ENCODE data around the gene MMRN2.
"Not testable (repeated sequence)": the region's sequence is repeated elsewhere in the genome, so short reads cannot be mapped to it uniquely, and the experiment has no call there.

MMRN2 gene

GRCh38 chr10:86953747-86954680, 3.4 kb downstream of the MMRN2 start:
- TF ChIP-seq CTCF (conservative IDR thresholded peaks at IDR 0.05; ENCODE audit: low read depth, low read length): no peak
- DNase-seq (ENCODE audit: low read depth): peak; percentile 66
- H3K4me3 ChIP-seq (ENCODE audit: low read depth, low read length): no peak overlapping the region

- H3K4me3 ChIP-seq (ENCODE audit: low read depth, low read length); DNase-seq (ENCODE audit: low read depth): not testable (repeated sequence)
Observed at GRCh38 chr10:86952697-86953096, 4.7 kb downstream of the MMRN2 start.

GRCh38 chr10:86952106-86952505, 5.3 kb downstream of the MMRN2 start:
- TF ChIP-seq CTCF (conservative IDR thresholded peaks at IDR 0.05; ENCODE audit: low read depth, low read length): no peak
- no peak overlapping the region for H3K4me3 ChIP-seq (ENCODE audit: low read depth, low read length)
- DNase-seq (ENCODE audit: low read depth): no peak

- no peak for DNase-seq (ENCODE audit: low read depth)
- H3K4me3 ChIP-seq (ENCODE audit: low read depth, low read length): no peak overlapping the region
Observed at GRCh38 chr10:86951184-86951761, 6.1 kb downstream of the MMRN2 start.

GRCh38 chr10:86950349-86950748, 7.1 kb downstream of the MMRN2 start:
- DNase-seq (ENCODE audit: low read depth): no peak
- no peak overlapping the region for H3K4me3 ChIP-seq (ENCODE audit: low read depth, low read length)
- no peak for TF ChIP-seq CTCF (conservative IDR thresholded peaks at IDR 0.05; ENCODE audit: low read depth, low read length)

More at GRCh38 chr10:86951184-86951761, 6.1 kb downstream of the MMRN2 start:
- TF ChIP-seq CTCF (conservative IDR thresholded peaks at IDR 0.05; ENCODE audit: low read depth, low read length): no peak

- not testable (repeated sequence) for DNase-seq (ENCODE audit: low read depth); H3K4me3 ChIP-seq (ENCODE audit: low read depth, low read length)
Observed at GRCh38 chr10:86947806-86948205, 9.6 kb downstream of the MMRN2 start.

- no peak for TF ChIP-seq CTCF (conservative IDR thresholded peaks at IDR 0.05; ENCODE audit: low read depth, low read length)
- DNase-seq (ENCODE audit: low read depth): no peak
- no peak overlapping the region for H3K4me3 ChIP-seq (ENCODE audit: low read depth, low read length)
Observed at GRCh38 chr10:86946213-86947155, 10.9 kb downstream of the MMRN2 start.
